Ovary (tissue), 9 donors: ENCODE measurements around the gene SMIM12. TPM values are rescaled to one million over a fixed set of nuclear protein-coding genes. Genes with fewer than 3 reads are reported as not detected.

ENCODE experiments used
- DNase-seq, 5 donors: peaks; one replicate each; pipeline ENCODE4 v3.0.0-alpha.2; 2019 to 2020
- H3K27ac ChIP-seq, 2 donors: fragments of 200-600 bp; one replicate each; pipeline versions ENCODE4 v1.5.1 to v1.8.0; 2019 to 2022
- H3K27me3 ChIP-seq: fragments of 200-600 bp; one replicate; pipeline ENCODE4 v1.8.0; 2022
- H3K36me3 ChIP-seq: fragments of 200-600 bp; sonication (generic); one replicate; pipeline ENCODE4 v1.5.1; 2019
- H3K4me1 ChIP-seq: one replicate; pipeline ENCODE4 v1.8.1; 2013; ENCODE audit warnings: mild to moderate bottlenecking, moderate library complexity; ENCODE audit not compliant: insufficient read depth
- H3K4me3 ChIP-seq: fragments of 200-600 bp; sonication (generic); one replicate; pipeline ENCODE4 v1.5.1; 2017
- H3K9me3 ChIP-seq, 2 donors: fragments of 200-600 bp in 1 of 2; sonication (generic) in 1 of 2; one replicate each; pipeline versions ENCODE4 v1.5.1 to v1.8.1; 2013 to 2019; ENCODE audit warnings: mild to moderate bottlenecking in 1 of 2, moderate library complexity in 1 of 2
- EP300 ChIP-seq: sonication (generic); formaldehyde crosslinking; IDR thresholded peaks from one replicate; pipeline ENCODE4 v1.6.1; 2017; ENCODE audit warnings: antibody characterized with exemption
- POLR2A ChIP-seq: fragments of 450-650 bp; IDR thresholded peaks from one replicate; pipeline ENCODE4 v1.6.1; 2017; ENCODE audit warnings: antibody characterized with exemption, mild to moderate bottlenecking, moderate library complexity
- WGBS, 3 donors: extraction: QIAGEN DNeasy Blood & Tissue Kit in 1 of 3; methylation state at CpG; one replicate each; pipeline versions ENCODE4 v1.1.5 to v1.1.7; 2013 to 2017; 5-methylcytosine and 5-hydroxymethylcytosine counted together
- intact Hi-C, 4 donors: fragments of 100-400 bp; cut with DNase I; formaldehyde crosslinking; loops; one replicate each; pipeline versions ENCODE4 v1.11.0 to v1.15.1; 2022 to 2023
- polyA plus RNA-seq, 2 donors: library from polyadenylated mRNA; stranded (reverse); fragments of 200-250 nt in 1 of 2; fragments of 350-450 nt in 1 of 2; fragmentation: Illumina TruSeq in 1 of 2; extraction: RNeasy Lipid Tissue Mini Kit (QIAGEN cat#74804) in 1 of 2; gene quantifications; one replicate each; pipeline ENCODE4 v1.2.3, GENCODE V29; 2013 to 2014
- total RNA-seq, 7 donors: library from RNA; depleted of rRNA in 2 of 7; stranded (reverse); fragments of >200 nt in 2 of 7; fragmentation: NEBNext Ultra II Directional in 3 of 7; extraction: Animal tissue kit (Norgen Biotek cat#: 25700) in 3 of 7; gene quantifications; one replicate each; pipeline versions ENCODE4 v1.1.0 to v1.2.4, GENCODE V29; 2016 to 2023
- TF ChIP-seq, protein P1 (sequence below), 3 donors: fragments of 450-650 bp in 2 of 3; fragments of 200-600 bp in 1 of 3; IDR thresholded peaks; one replicate each; pipeline versions ENCODE4 v1.5.1 to v1.8.0; 2016 to 2022; ENCODE audit warnings: antibody characterized with exemption in 3 of 3, mild to moderate bottlenecking in 1 of 3
- donor health status: DM: no; HTN: no; CAD: no; lungs with moderate emphysema.
- donor health status: DM: no; HTN: no; CAD: no.
- donor health status: Bipolar disorder and iron deficiency.
- donor health status: DM: yes; HTN: yes; CAD: no.
- donor health status: DM: no; HTN: no; CAD: no.
- donor health status: DM: yes; HTN: yes; CAD: no.

SMIM12 gene
- total and polyA plus RNA-seq, 9 donors = 15.4 to 32.3 (median 24.4) TPM

DNA sequence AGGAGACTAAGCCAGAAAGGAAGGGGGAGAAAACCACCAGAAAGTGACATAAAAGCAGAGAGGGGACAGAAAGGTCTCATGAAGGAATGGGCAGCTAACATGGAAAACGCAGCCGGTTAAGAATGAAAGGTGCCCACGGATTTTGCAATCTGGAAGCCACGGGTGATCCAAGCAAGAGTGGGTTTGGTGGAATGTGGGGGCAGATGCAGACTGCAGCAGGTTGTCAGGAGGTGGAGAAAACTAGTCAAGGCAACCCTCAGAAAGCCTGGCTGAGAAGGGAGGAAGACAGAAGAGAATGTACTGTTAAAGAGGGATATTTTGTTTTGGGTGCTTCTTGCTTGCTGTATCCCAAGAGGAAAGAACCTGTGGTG, 12.6 kb upstream of the SMIM12 start:
- TF ChIP-seq, protein P1, sequence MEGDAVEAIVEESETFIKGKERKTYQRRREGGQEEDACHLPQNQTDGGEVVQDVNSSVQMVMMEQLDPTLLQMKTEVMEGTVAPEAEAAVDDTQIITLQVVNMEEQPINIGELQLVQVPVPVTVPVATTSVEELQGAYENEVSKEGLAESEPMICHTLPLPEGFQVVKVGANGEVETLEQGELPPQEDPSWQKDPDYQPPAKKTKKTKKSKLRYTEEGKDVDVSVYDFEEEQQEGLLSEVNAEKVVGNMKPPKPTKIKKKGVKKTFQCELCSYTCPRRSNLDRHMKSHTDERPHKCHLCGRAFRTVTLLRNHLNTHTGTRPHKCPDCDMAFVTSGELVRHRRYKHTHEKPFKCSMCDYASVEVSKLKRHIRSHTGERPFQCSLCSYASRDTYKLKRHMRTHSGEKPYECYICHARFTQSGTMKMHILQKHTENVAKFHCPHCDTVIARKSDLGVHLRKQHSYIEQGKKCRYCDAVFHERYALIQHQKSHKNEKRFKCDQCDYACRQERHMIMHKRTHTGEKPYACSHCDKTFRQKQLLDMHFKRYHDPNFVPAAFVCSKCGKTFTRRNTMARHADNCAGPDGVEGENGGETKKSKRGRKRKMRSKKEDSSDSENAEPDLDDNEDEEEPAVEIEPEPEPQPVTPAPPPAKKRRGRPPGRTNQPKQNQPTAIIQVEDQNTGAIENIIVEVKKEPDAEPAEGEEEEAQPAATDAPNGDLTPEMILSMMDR (IDR thresholded peaks at IDR 0.05) = no peak
- TF ChIP-seq EP300 (no peak), POLR2A (no peak)
- Histone ChIP-seq H3K4me3 (no peak overlapping the region), H3K27me3 (no peaks in the 10 kb centered on the region), H3K36me3 (no peaks in the 10 kb centered on the region), H3K4me1 (no peaks in the 10 kb centered on the region), H3K27ac (no peak overlapping the region), H3K9me3 (peaks cover 0 to 3% of the 10 kb centered on the region in 2 donors)
- DNase-seq = no peak
- intact Hi-C loops = no loop called here
- 64 to 77% (median 71%) methylated on average over 4 of the region's 4 CpGs for WGBS, 3 donors

DNA sequence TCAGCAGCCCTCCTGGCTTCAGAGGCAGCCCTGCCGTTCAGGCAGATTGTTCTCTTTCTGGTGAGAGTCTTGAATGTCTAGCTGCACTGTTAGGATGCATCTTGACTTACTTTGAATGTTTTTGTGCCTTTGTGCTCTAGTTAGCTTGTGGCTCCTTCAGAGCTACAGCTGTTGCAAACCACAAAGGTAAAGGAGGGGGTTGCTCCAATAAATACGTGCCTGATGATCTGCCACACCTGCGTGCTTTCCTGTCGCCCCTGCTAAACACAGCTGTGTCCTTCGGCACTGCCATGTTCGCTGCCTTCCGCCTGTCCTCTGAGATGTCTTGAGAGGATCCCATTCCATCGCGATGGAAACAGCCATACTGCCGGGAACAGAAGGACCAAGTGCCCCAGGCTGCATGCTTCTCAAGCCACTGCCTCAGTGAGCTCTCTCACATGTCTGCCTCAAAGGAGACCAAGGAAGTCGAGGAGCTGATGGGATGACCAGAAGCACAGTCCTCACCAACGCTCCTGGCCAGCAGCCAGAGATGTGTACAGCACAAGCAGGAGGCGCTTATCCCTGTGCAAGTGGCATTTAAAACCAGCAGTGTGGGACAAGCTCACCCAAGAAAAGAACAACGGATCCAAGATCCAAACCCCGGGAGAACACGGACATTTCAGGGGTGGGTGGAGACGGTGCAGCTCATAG, 12.0 kb upstream of the SMIM12 start:
- no peaks in the 10 kb centered on the region for H3K4me1 ChIP-seq
- intact Hi-C loops = no loop called here
- H3K4me3 ChIP-seq = no peak overlapping the region
- DNase-seq = no peak
- TF ChIP-seq POLR2A = no peak
- TF ChIP-seq, protein P1 (IDR thresholded peaks at IDR 0.05) = no peak
- no peak for TF ChIP-seq EP300
- no peak overlapping the region for H3K27ac ChIP-seq
- 64 to 72% (median 70%) methylated on average over 17 of the region's 17 CpGs for WGBS, 3 donors
- H3K27me3 ChIP-seq = no peaks in the 10 kb centered on the region
- peaks cover 0 to 3% of the 10 kb centered on the region in 2 donors for H3K9me3 ChIP-seq
- no peaks in the 10 kb centered on the region for H3K36me3 ChIP-seq

DNA sequence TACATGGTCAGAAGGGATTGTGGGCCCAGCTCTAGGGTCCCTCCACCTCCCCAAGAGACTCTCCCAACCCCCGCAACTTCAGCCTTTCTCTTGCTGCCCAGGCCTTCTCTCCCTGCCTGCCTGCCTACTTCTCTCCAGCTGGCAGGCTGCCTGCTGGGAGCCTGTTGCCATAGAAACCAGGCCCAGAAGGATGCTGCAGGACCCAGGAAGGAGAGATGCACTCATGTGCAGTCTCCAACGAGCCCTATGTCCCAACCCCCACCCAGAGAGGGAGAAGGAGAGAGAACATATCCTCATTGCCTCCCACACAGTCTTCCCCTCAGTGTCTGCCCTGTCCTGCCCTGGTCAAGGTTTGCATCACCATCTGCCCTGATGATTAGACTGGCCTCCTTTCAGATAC, 10.8 kb upstream of the SMIM12 start:
- Histone ChIP-seq H3K27ac (no peak overlapping the region), H3K9me3 (peaks cover 0 to 3% of the 10 kb centered on the region in 2 donors), H3K27me3 (no peaks in the 10 kb centered on the region), H3K36me3 (no peaks in the 10 kb centered on the region), H3K4me3 (no peak overlapping the region), H3K4me1 (peaks cover 4% of the 10 kb centered on the region)
- intact Hi-C loops = no loop called here
- DNase-seq = no peak
- 50 to 59% (median 53%) methylated on average over 2 of the region's 2 CpGs for WGBS, 3 donors
- TF ChIP-seq POLR2A = no peak
- TF ChIP-seq, protein P1 (IDR thresholded peaks at IDR 0.05) = no peak
- TF ChIP-seq EP300 = no peak

GRCh38 chr1:34869760-34870159, 10.2 kb upstream of the SMIM12 start:
- Histone ChIP-seq H3K36me3 (no peaks in the 10 kb centered on the region), H3K9me3 (peaks cover 0 to 3% of the 10 kb centered on the region in 2 donors), H3K27me3 (no peaks in the 10 kb centered on the region), H3K4me1 (peaks cover 6% of the 10 kb centered on the region), H3K27ac (no peak overlapping the region), H3K4me3 (no peak overlapping the region)
- intact Hi-C loops = loop anchor here in 2 of 4 donors (5.0 to 10.0 kb wide), 2 partner anchors 82 to 325 kb away; partner anchors contain the start of gene SFPQ (in 1 of the 2)
- no peak for DNase-seq
- no peak for TF ChIP-seq EP300
- TF ChIP-seq, protein P1 (IDR thresholded peaks at IDR 0.05) = no peak
- no peak for TF ChIP-seq POLR2A
- 88 to 91% (median 88%) methylated on average over 4 of the region's 4 CpGs for WGBS, 3 donors
